PFSK-1 (cell line): Measurements from ENCODE around the gene PTPRM.

Experiments
- POLR2AphosphoS5 ChIP-seq: IDR thresholded peaks from 2 replicates; pipeline ENCODE4 v1.6.1; 2012; ENCODE audit warnings: low read depth, mild to moderate bottlenecking, control low read depth, low read length, moderate library complexity
- TF ChIP-seq, protein P1 (sequence below), 2 experiments: IDR thresholded peaks; 2 replicates each; pipeline versions ENCODE4 v1.6.1 to v1.8.0; 2011 to 2012; ENCODE audit warnings: low read depth in 2 of 2, low read length in 2 of 2, control low read depth in 1 of 2, inconsistent platforms in 1 of 2, mild to moderate bottlenecking in 1 of 2, moderate library complexity in 1 of 2; ENCODE audit not compliant: insufficient read depth in 1 of 2

DNA sequence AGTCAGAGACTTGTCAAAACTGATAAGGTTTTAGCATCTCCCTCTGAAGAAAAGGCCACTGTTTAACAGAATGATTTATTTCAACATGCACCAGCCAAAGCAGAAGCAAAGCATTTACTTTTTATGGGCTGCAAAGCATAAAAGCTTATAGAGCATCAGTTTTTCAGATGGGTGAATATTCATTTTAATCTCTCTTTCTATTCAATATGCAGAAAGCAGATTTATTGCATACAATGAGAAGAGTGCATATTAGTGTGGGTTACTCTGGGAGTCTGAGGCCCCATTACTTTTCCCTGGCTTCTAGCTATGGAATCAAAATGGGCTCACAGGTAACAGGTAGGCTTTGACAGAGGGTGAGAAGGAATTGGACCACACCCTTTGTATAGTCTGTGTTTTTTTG lies 9.0 kb downstream of the PTPRM start:
- no peak for TF ChIP-seq POLR2AphosphoS5
- TF ChIP-seq, protein P1, sequence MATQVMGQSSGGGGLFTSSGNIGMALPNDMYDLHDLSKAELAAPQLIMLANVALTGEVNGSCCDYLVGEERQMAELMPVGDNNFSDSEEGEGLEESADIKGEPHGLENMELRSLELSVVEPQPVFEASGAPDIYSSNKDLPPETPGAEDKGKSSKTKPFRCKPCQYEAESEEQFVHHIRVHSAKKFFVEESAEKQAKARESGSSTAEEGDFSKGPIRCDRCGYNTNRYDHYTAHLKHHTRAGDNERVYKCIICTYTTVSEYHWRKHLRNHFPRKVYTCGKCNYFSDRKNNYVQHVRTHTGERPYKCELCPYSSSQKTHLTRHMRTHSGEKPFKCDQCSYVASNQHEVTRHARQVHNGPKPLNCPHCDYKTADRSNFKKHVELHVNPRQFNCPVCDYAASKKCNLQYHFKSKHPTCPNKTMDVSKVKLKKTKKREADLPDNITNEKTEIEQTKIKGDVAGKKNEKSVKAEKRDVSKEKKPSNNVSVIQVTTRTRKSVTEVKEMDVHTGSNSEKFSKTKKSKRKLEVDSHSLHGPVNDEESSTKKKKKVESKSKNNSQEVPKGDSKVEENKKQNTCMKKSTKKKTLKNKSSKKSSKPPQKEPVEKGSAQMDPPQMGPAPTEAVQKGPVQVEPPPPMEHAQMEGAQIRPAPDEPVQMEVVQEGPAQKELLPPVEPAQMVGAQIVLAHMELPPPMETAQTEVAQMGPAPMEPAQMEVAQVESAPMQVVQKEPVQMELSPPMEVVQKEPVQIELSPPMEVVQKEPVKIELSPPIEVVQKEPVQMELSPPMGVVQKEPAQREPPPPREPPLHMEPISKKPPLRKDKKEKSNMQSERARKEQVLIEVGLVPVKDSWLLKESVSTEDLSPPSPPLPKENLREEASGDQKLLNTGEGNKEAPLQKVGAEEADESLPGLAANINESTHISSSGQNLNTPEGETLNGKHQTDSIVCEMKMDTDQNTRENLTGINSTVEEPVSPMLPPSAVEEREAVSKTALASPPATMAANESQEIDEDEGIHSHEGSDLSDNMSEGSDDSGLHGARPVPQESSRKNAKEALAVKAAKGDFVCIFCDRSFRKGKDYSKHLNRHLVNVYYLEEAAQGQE (IDR thresholded peaks at IDR 0.05; ENCODE audit: insufficient read depth in 1 of 2, low read depth in 2 of 2, low read length in 2 of 2) = no peak
